ENCODE results near the gene AHSA1. TPM values are rescaled to one million over a fixed set of nuclear protein-coding genes. Genes with fewer than 3 reads are reported as not detected.

AHSA1 gene
- total and polyA plus RNA-seq, 10 of the 15 experiments (the other 5 are each of a cell fraction or from before 2014, with no cell fraction given) = 51.8 to 295 (median 201) TPM

DNA sequence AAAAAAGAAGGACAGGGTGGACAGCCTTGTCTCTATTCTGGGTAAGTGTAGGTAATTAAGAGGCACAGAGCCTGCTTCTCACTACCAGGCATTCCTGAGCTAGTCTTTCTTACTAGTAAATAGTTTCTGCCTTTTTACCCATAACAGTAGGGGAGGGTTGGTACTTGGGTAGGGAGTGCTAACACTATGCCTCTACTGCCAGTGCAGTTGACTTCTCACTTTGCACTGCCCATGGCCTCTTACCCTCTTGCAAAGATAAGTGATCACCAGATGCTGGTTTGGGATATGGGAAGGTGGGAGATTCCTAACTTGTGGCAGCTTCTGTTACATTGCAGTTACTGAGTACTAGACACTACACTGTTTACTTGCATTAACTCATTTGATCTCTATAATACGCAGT lies 11.6 kb downstream of the AHSA1 start:
- FAIRE-seq (no peak), ATAC-seq (no peak), DNase-seq (ENCODE audit: low read depth, low spot score) (no peak)
- Histone ChIP-seq H3K4me2 (ENCODE audit: control insufficient read depth, insufficient read depth) (no peak overlapping the region), H4K20me1 (ENCODE audit: control insufficient read depth, insufficient read depth) (no peaks in the 10 kb centered on the region), H3K27me3 (replicated peaks in 1 of 2; ENCODE audit: control insufficient read depth in 2 of 2, insufficient read depth in 2 of 2, low read length in 1 of 2) (no peaks in the 10 kb centered on the region), H3K79me2 (ENCODE audit: control insufficient read depth, insufficient read depth, low read length) (no peaks in the 10 kb centered on the region), H3K9ac (ENCODE audit: control insufficient read depth, insufficient read depth, low read length) (no peak overlapping the region), H3K9me3 (replicated peaks; ENCODE audit: control insufficient read depth, insufficient read depth, low read length) (no peaks in the 10 kb centered on the region), H3K27ac (ENCODE audit: control insufficient read depth, insufficient read depth) (no peak overlapping the region), H3K36me3 (ENCODE audit: control insufficient read depth in 2 of 2, insufficient read depth in 2 of 2, low read length in 1 of 2) (peaks cover 9 to 27% of the 10 kb centered on the region in 2 experiments), H3K4me3 (no peak overlapping the region), H3K4me1 (ENCODE audit: control insufficient read depth, insufficient read depth, low read length) (no peaks in the 10 kb centered on the region), H2AFZ (ENCODE audit: control insufficient read depth, low read depth, low read length) (no peak overlapping the region)
- intact Hi-C loops (cut with micrococcal nuclease; ENCODE audit: unreplicated experiment) = no loop called here
- ChIA-PET SMC1A (ENCODE audit: uncharacterized antibody, unreplicated experiment) (interaction anchor here (2.8 kb wide), 1 partner anchor 10 kb away, joined by 12 read pairs; no protein-coding TSS in a partner anchor), POLR2A (no interaction called here), RAD21 (ENCODE audit: unreplicated experiment) (no interaction called here), CTCF (interaction anchor here (0.6 to 2.8 kb wide), 3 partner anchors 9 to 59 kb away, joined by 3 to 26 read pairs (median 3); no protein-coding TSS in a partner anchor)
- WGBS (ENCODE audit: insufficient coverage, insufficient replicate concordance, low lambda C conversion rate, missing lambda C conversion rate) = 100% methylated on average over 1 of the region's 1 CpG
- in situ Hi-C loops (cut with MboI) = no loop called here
- no peak for TF ChIP-seq JUNB (IDR thresholded peaks at IDR 0.05)
- TF ChIP-seq, protein P1, sequence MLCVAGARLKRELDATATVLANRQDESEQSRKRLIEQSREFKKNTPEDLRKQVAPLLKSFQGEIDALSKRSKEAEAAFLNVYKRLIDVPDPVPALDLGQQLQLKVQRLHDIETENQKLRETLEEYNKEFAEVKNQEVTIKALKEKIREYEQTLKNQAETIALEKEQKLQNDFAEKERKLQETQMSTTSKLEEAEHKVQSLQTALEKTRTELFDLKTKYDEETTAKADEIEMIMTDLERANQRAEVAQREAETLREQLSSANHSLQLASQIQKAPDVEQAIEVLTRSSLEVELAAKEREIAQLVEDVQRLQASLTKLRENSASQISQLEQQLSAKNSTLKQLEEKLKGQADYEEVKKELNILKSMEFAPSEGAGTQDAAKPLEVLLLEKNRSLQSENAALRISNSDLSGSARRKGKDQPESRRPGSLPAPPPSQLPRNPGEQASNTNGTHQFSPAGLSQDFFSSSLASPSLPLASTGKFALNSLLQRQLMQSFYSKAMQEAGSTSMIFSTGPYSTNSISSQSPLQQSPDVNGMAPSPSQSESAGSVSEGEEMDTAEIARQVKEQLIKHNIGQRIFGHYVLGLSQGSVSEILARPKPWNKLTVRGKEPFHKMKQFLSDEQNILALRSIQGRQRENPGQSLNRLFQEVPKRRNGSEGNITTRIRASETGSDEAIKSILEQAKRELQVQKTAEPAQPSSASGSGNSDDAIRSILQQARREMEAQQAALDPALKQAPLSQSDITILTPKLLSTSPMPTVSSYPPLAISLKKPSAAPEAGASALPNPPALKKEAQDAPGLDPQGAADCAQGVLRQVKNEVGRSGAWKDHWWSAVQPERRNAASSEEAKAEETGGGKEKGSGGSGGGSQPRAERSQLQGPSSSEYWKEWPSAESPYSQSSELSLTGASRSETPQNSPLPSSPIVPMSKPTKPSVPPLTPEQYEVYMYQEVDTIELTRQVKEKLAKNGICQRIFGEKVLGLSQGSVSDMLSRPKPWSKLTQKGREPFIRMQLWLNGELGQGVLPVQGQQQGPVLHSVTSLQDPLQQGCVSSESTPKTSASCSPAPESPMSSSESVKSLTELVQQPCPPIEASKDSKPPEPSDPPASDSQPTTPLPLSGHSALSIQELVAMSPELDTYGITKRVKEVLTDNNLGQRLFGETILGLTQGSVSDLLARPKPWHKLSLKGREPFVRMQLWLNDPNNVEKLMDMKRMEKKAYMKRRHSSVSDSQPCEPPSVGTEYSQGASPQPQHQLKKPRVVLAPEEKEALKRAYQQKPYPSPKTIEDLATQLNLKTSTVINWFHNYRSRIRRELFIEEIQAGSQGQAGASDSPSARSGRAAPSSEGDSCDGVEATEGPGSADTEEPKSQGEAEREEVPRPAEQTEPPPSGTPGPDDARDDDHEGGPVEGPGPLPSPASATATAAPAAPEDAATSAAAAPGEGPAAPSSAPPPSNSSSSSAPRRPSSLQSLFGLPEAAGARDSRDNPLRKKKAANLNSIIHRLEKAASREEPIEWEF (IDR thresholded peaks at IDR 0.05; ENCODE audit: insufficient replicate concordance, low read depth, low read length) = no peak
- BruUV-seq (replicated peaks) = no TSS peak

Measured in GM12878 (cell line).